ENCODE data around the gene PCNX2.

Gene PCNX2

GRCh38 chr1:232940262-232940661 lies 355.3 kb downstream of the PCNX2 start:
- ATAC-seq (ENCODE audit: low read depth) = no peak

GRCh38 chr1:232939748-232940147 lies 355.8 kb downstream of the PCNX2 start:
- no peak overlapping the region for H3K4me3 ChIP-seq (ENCODE audit: severe bottlenecking)
- H3K27me3 ChIP-seq (ENCODE audit: insufficient read depth, poor library complexity, severe bottlenecking) = no peaks in the 10 kb centered on the region
- no peaks in the 10 kb centered on the region for H3K4me1 ChIP-seq (ENCODE audit: insufficient read depth, poor library complexity, severe bottlenecking)
- DNase-seq (ENCODE audit: low spot score) (no peak), ATAC-seq (ENCODE audit: low read depth) (no peak)
- H3K9me3 ChIP-seq (ENCODE audit: severe bottlenecking) = no peaks in the 10 kb centered on the region
- H3K36me3 ChIP-seq (ENCODE audit: low read depth) = no peaks in the 10 kb centered on the region
- no peak overlapping the region for H3K27ac ChIP-seq (ENCODE audit: poor library complexity, severe bottlenecking)
- TF ChIP-seq CTCF (IDR thresholded peaks at IDR 0.05; ENCODE audit: poor library complexity, severe bottlenecking) = no peak

More at GRCh38 chr1:232940262-232940661, 355.3 kb downstream of the PCNX2 start:
- no peak for DNase-seq (ENCODE audit: low spot score)
- H3K9me3 ChIP-seq (ENCODE audit: severe bottlenecking) = no peaks in the 10 kb centered on the region
- H3K4me1 ChIP-seq (ENCODE audit: insufficient read depth, poor library complexity, severe bottlenecking) = no peaks in the 10 kb centered on the region
- no peak overlapping the region for H3K4me3 ChIP-seq (ENCODE audit: severe bottlenecking)
- H3K36me3 ChIP-seq (ENCODE audit: low read depth) = no peaks in the 10 kb centered on the region
- no peak for TF ChIP-seq CTCF (IDR thresholded peaks at IDR 0.05; ENCODE audit: poor library complexity, severe bottlenecking)
- H3K27me3 ChIP-seq (ENCODE audit: insufficient read depth, poor library complexity, severe bottlenecking) = no peaks in the 10 kb centered on the region
- no peak overlapping the region for H3K27ac ChIP-seq (ENCODE audit: poor library complexity, severe bottlenecking)

GRCh38 chr1:232938926-232939325 lies 356.6 kb downstream of the PCNX2 start:
- Histone ChIP-seq H3K9me3 (ENCODE audit: severe bottlenecking) (no peaks in the 10 kb centered on the region), H3K27ac (ENCODE audit: poor library complexity, severe bottlenecking) (no peak overlapping the region), H3K4me3 (ENCODE audit: severe bottlenecking) (no peak overlapping the region), H3K36me3 (ENCODE audit: low read depth) (no peaks in the 10 kb centered on the region), H3K27me3 (ENCODE audit: insufficient read depth, poor library complexity, severe bottlenecking) (no peaks in the 10 kb centered on the region), H3K4me1 (ENCODE audit: insufficient read depth, poor library complexity, severe bottlenecking) (no peaks in the 10 kb centered on the region)
- no peak for DNase-seq (ENCODE audit: low spot score)
- TF ChIP-seq CTCF (IDR thresholded peaks at IDR 0.05; ENCODE audit: poor library complexity, severe bottlenecking) = no peak
- no peak for ATAC-seq (ENCODE audit: low read depth)

- no peak for TF ChIP-seq CTCF (IDR thresholded peaks at IDR 0.05; ENCODE audit: poor library complexity, severe bottlenecking)
- no peak for DNase-seq (ENCODE audit: low spot score)
- no peak overlapping the region for H3K27ac ChIP-seq (ENCODE audit: poor library complexity, severe bottlenecking)
- ATAC-seq (ENCODE audit: low read depth) = no peak
- H3K4me3 ChIP-seq (ENCODE audit: severe bottlenecking) = no peak overlapping the region
- H3K4me1 ChIP-seq (ENCODE audit: insufficient read depth, poor library complexity, severe bottlenecking) = no peaks in the 10 kb centered on the region
- H3K36me3 ChIP-seq (ENCODE audit: low read depth) = no peaks in the 10 kb centered on the region
- no peaks in the 10 kb centered on the region for H3K9me3 ChIP-seq (ENCODE audit: severe bottlenecking)
- H3K27me3 ChIP-seq (ENCODE audit: insufficient read depth, poor library complexity, severe bottlenecking) = no peaks in the 10 kb centered on the region
Observed at GRCh38 chr1:232937741-232938375, 357.7 kb downstream of the PCNX2 start.

- no peak for TF ChIP-seq CTCF (IDR thresholded peaks at IDR 0.05; ENCODE audit: poor library complexity, severe bottlenecking)
- H3K27ac ChIP-seq (ENCODE audit: poor library complexity, severe bottlenecking) = no peak overlapping the region
- H3K9me3 ChIP-seq (ENCODE audit: severe bottlenecking) = no peaks in the 10 kb centered on the region
- DNase-seq (ENCODE audit: low spot score) (no peak), ATAC-seq (ENCODE audit: low read depth) (no peak)
- no peaks in the 10 kb centered on the region for H3K36me3 ChIP-seq (ENCODE audit: low read depth)
- H3K4me1 ChIP-seq (ENCODE audit: insufficient read depth, poor library complexity, severe bottlenecking) = no peaks in the 10 kb centered on the region
- no peaks in the 10 kb centered on the region for H3K27me3 ChIP-seq (ENCODE audit: insufficient read depth, poor library complexity, severe bottlenecking)
- H3K4me3 ChIP-seq (ENCODE audit: severe bottlenecking) = no peak overlapping the region
Observed at GRCh38 chr1:232936941-232937340, 358.6 kb downstream of the PCNX2 start.

Measured in RWPE2 (cell line).